ENCODE data around the gene CPNE9.

GRCh38 chr3:9727041-9727595 is 23.5 kb downstream of the CPNE9 start:
- TF ChIP-seq POLR2A (IDR thresholded peaks at IDR 0.05; ENCODE audit: low read depth, low read length) (no peak), POLR2AphosphoS5 (IDR thresholded peaks at IDR 0.05; ENCODE audit: low read depth, low read length) (no peak)
